ENCODE data around the gene RPLP2.

Gene RPLP2

GRCh38 chr11:849104-849824 is 39.5 kb downstream of the RPLP2 start:
- H3K27ac Mint-ChIP-seq: no peak overlapping the region
- no peak for ATAC-seq

GRCh38 chr11:849951-850774 is 40.4 kb downstream of the RPLP2 start:
- ATAC-seq: no peak
- Mint-ChIP-seq H3K4me1 (peaks cover 30% of the 10 kb centered on the region), H3K27me3 (peaks cover 11% of the 10 kb centered on the region), H3K27ac (no peak overlapping the region), H3K4me3 (peak overlapping the region; percentile 9 to 56), H3K9me3 (no peaks in the 10 kb centered on the region)
- no peak for DNase-seq

More at GRCh38 chr11:849104-849824, 39.5 kb downstream of the RPLP2 start:
- Mint-ChIP-seq H3K4me1 (peaks cover 39% of the 10 kb centered on the region), H3K9me3 (no peaks in the 10 kb centered on the region), H3K27me3 (peaks cover 11% of the 10 kb centered on the region), H3K4me3 (peak overlapping the region; percentile 77 to 84)
- no peak for DNase-seq

- Mint-ChIP-seq H3K9me3 (no peaks in the 10 kb centered on the region), H3K27ac (no peak overlapping the region), H3K27me3 (peaks cover 11% of the 10 kb centered on the region), H3K4me1 (peaks cover 21% of the 10 kb centered on the region), H3K4me3 (no peak overlapping the region)
- ATAC-seq: no peak
- no peak for DNase-seq
These were observed 41.3 kb downstream of the RPLP2 start for GRCh38 chr11:850775-851763.

- no peak for ATAC-seq
- peaks cover 11% of the 10 kb centered on the region for H3K27me3 Mint-ChIP-seq
These were observed 43.0 kb downstream of the RPLP2 start for GRCh38 chr11:852762-853161.

GRCh38 chr11:853682-854448 is 44.1 kb downstream of the RPLP2 start:
- no peak overlapping the region for H3K27ac Mint-ChIP-seq
- no peaks in the 10 kb centered on the region for H3K9me3 Mint-ChIP-seq
- peaks cover 4% of the 10 kb centered on the region for H3K27me3 Mint-ChIP-seq
- ATAC-seq: no peak
- peaks cover 13% of the 10 kb centered on the region for H3K4me1 Mint-ChIP-seq
- H3K4me3 Mint-ChIP-seq: no peak overlapping the region
- DNase-seq: no peak

More at GRCh38 chr11:852762-853161, 43.0 kb downstream of the RPLP2 start:
- DNase-seq: no peak
- Mint-ChIP-seq H3K9me3 (no peaks in the 10 kb centered on the region), H3K4me3 (no peak overlapping the region), H3K4me1 (peaks cover 20% of the 10 kb centered on the region), H3K27ac (no peak overlapping the region)

- no peak overlapping the region for H3K4me3 Mint-ChIP-seq
- peak overlapping the region in 1 of 2 donors; percentile 27 for H3K27ac Mint-ChIP-seq
- no peak for ATAC-seq
- no peaks in the 10 kb centered on the region for H3K27me3 Mint-ChIP-seq
- DNase-seq: no peak
- H3K9me3 Mint-ChIP-seq: no peaks in the 10 kb centered on the region
- H3K4me1 Mint-ChIP-seq: peaks cover 13% of the 10 kb centered on the region
These were observed 45.0 kb downstream of the RPLP2 start for GRCh38 chr11:854601-855329.

- DNase-seq (no peak), ATAC-seq (no peak)
- Mint-ChIP-seq H3K27me3 (no peaks in the 10 kb centered on the region), H3K4me3 (no peak overlapping the region), H3K4me1 (peaks cover 18% of the 10 kb centered on the region), H3K27ac (no peak overlapping the region), H3K9me3 (no peaks in the 10 kb centered on the region)
These were observed 45.5 kb downstream of the RPLP2 start for GRCh38 chr11:855330-855674.

- Mint-ChIP-seq H3K27me3 (no peaks in the 10 kb centered on the region), H3K27ac (no peak overlapping the region), H3K9me3 (no peaks in the 10 kb centered on the region), H3K4me3 (no peak overlapping the region), H3K4me1 (peaks cover 18% of the 10 kb centered on the region)
- ATAC-seq (no peak), DNase-seq (no peak)
These were observed 46.0 kb downstream of the RPLP2 start for GRCh38 chr11:855796-856195.

- no peak overlapping the region for H3K4me3 Mint-ChIP-seq
- DNase-seq: no peak
- no peaks in the 10 kb centered on the region for H3K27me3 Mint-ChIP-seq
- ATAC-seq: no peak
- H3K4me1 Mint-ChIP-seq: peaks cover 18% of the 10 kb centered on the region
- H3K27ac Mint-ChIP-seq: peak overlapping the region; percentile 82 to 96
- no peaks in the 10 kb centered on the region for H3K9me3 Mint-ChIP-seq
These were observed 46.6 kb downstream of the RPLP2 start for GRCh38 chr11:856397-856796.

- no peaks in the 10 kb centered on the region for H3K27me3 Mint-ChIP-seq
- H3K4me3 Mint-ChIP-seq: peak overlapping the region in 1 of 2 donors; percentile 26
- ATAC-seq (no peak), DNase-seq (no peak)
- peaks cover 18% of the 10 kb centered on the region for H3K4me1 Mint-ChIP-seq
- H3K9me3 Mint-ChIP-seq: no peaks in the 10 kb centered on the region
- peak overlapping the region; percentile 4 to 62 for H3K27ac Mint-ChIP-seq
These were observed 48.4 kb downstream of the RPLP2 start for GRCh38 chr11:858053-858761.

- H3K4me3 Mint-ChIP-seq: peak overlapping the region in 1 of 2 donors; percentile 26
- peak; percentile 29 for ATAC-seq
- peak overlapping the region in 1 of 2 donors; percentile 62 for H3K27ac Mint-ChIP-seq
- H3K4me1 Mint-ChIP-seq: peaks cover 18% of the 10 kb centered on the region
- no peaks in the 10 kb centered on the region for H3K9me3 Mint-ChIP-seq
- H3K27me3 Mint-ChIP-seq: no peaks in the 10 kb centered on the region
- DNase-seq: no peak
These were observed 49.1 kb downstream of the RPLP2 start for GRCh38 chr11:858762-859339.

- H3K4me1 Mint-ChIP-seq: peaks cover 18% of the 10 kb centered on the region
These were observed 49.8 kb downstream of the RPLP2 start for GRCh38 chr11:859394-860131.

More at GRCh38 chr11:859394-860131, 49.8 kb downstream of the RPLP2 start:
- no peaks in the 10 kb centered on the region for H3K9me3 Mint-ChIP-seq
- H3K27me3 Mint-ChIP-seq: no peaks in the 10 kb centered on the region
- peak; percentile 27 for ATAC-seq
- DNase-seq: no peak
- H3K4me3 Mint-ChIP-seq: no peak overlapping the region
- H3K27ac Mint-ChIP-seq: peak overlapping the region in 1 of 2 donors; percentile 96

All from stimulated activated naive CD8-positive, alpha-beta T cell treated with anti-CD3 and anti-CD28 coated beads, Interleukin-15, amount 100 ng/mL, for 72 hours (primary cell).